Stimulated activated CD8-positive, alpha-beta memory T cell treated with anti-CD3 and anti-CD28 coated beads, Interleukin-15, amount 100 ng/mL, for 1 hour (primary cell): Measurements from ENCODE around the gene IRAK1.
A peak's percentile ranks its signal among the peaks of the same experiment; 100 is the strongest.

Experiments used
- DNase-seq: peaks from one replicate; pipeline ENCODE4 v3.0.0-alpha.2; 2020; ENCODE audit warnings: low read depth

Gene IRAK1

DNA sequence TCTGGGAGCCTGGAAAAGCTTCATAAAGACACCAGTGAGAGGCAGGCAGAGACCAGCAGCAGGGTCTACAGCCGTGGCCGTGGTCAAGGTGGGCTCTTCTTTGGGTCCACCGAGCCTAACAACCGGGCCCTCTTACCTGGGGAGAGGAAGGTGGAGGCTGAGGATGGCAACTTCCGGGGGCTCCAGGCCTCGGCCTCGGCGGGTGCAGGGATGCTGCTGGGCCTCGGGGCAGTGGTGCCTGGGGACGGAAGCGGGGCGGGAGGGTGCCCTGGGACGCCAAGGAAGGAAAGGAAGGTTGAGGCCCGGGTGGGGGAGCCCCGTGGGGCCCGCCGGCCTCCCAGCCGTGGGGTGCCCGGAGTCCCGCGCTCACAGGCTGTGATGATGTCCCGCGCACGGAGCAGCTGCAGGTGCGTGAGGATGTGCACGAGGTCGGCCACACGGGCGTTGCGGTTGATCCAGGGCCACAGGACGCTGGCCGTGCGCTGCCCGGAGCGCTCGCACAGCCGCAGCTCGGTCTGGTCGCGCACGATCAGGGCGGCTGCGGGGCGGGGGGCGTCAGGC, 561 bp downstream of the IRAK1 start:
- DNase-seq: no peak

DNA sequence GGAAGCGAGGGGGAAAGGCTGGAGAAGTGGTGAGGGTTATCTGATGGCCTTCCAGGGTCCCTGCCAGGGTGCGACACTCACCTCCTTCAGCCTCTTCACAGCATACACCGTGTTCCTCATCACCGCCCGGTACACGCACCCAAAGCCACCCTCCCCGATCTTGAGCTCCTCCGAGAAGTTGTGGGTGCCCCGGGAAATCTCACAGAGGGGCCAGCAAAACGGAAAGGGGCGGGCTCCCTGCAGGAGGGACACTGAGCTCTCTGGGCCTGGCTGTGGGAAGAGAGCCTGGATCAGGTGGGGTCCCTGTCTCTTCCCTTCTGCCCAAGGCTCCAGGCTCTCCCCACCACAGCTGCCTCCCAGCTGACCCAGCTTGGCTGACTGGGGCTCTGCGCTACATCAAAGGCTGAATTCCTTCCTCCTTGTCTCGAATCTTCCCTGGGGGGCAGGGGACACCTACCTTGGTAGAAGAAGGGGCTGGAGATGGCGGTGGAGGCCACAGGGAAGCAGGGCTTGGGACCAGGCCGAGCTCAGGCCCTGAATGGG, 1.1 kb downstream of the IRAK1 start:
- DNase-seq: no peak

DNA sequence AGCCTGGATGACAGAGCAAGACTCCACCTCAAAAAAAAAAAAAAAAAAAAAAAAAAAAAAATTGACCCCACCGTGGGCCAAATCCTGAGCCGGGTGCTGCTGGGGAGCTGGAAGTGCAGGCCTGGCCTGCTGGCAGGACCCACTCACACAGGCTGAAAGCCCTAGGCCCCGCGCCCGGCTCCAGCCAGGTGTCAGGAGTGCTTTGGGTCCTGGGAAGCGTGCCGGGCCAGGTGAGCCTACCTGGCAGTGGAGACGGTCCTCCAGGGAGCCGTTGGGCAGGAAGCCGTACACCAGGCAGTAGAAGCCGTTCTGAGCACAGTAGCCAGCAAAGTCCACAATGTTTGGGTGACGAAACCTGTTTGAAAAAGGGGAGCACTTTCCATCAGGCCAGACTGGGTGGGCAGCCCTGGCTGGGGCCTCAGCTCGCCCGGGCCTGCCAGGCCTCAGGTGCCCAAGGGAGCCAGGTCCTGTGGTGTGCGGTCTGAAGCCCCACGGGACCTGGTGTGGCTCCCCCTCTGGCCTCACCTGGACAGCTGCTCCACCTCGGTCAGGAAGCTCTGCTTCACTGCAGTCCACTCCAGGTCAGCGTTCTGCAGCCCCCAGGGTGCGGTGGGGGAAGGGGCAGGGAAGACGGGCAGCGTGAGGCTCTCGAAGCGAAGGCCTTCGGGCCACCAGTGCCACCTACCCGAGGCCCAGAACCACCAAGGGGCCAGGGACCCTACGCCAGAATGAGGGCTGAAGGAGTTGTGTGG, 1.8 kb downstream of the IRAK1 start:
- DNase-seq: no peak

DNA sequence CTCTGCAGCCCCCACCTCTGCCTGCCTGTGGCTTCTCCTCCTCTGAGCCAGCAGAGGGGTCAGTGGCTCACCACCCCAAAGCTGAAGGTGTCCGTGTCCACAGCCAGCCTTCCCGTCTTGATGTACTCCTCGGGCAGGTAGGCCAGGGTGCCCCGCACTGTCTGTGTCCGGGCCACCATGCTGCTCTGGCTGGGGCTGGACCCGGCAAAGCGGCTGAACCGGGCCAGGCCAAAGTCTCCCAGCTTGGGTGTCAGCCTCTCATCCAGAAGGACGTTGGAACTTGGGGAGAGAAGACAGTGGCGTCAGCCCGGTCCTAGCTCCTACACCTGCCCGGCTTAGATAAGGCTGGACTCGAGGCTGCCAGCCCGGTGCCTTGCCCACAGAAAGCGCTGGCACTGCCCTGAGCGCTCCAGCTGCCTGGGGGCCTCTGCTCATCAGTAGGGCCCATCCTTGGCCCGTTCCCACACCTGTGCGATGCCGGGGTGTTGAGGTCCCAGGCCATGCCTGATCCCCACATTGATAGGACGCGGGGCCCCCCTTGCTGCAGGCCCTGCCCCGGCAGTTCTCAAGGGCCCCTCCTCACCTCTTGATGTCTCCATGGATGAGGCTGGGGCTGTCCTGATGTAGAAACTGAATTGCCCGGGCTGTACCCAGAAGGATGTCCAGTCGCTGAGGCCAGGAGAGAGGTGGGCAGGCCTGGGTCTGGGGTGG, 3.2 kb downstream of the IRAK1 start:
- DNase-seq: no peak

DNA sequence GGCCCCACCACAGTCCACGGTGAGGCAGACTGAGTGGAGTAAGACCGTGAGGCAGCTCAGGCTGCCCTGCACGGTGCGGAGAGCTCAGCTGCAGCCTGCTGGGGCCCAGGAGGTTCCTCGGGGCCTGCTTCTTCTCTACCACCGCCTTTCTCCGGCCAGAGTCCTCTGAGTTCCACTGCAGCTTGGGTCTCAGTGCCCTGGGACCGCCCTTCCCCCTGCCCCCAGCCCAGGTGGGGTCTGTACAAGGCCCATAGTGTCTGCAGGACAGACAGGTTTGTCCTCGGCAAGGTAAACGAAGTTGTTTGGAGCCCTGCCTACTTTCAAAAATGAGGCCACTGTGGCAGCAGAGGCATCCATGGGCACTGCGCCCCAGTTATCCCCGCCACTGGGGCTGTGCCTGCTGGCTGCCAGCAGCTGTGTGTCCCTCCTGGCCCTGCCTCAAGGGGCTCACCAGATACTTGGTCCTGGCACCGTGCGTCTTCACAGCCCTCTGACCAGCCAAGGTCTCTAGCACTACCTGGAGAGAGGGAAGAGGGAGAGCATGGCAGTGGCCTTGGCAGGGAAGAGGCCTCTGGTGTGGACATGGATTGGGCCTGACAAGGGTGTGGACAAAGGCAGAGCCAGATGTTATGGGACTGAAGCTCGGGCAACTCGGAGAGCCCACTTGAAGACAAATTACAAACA, 4.0 kb downstream of the IRAK1 start:
- no peak for DNase-seq

DNA sequence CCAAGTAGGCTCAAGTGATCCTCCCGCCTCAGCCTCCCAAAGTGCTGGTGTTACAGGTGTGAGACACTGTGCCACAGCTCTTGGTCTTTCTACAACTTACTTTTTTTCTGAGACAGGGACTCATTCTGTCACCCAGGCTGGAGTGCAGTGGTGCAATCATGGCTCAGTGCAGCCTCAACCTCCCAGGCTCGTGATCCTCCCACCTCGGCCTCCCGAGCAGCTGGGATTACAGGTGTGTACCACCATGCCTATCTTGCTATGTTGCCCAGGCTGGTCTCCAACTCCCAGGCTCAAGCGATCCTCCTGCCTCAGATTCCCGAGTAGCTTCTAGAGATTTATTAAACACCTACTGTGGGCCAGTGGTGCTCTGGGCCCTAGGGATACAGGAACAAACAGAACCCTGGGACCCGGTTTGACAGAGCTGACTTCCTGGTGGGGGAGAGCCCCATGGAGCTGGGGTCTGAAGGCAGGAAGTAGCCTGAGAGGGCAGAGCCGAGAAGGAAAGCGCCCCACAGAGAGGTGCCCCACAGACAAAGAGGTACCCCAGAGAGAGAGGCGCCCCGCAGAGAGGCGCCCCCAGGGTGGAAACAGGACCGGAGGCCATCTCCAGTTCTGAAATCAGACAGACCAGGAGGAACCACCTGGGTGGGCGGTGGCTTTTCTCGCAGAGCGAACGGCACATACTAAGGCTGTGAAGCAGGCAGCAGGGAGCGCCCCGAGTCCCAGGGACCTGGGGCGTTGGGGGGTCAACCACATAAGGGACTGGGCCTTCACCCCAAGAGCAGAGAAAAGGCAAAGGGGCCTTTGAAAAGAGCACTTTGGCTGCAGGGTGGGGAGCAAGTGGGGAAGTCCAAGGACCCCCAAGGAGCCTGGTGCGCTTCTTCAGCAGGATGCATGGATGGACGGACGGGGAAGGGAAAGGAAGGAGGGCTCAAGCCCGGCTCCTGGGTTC, 5.0 kb downstream of the IRAK1 start:
- no peak for DNase-seq

DNA sequence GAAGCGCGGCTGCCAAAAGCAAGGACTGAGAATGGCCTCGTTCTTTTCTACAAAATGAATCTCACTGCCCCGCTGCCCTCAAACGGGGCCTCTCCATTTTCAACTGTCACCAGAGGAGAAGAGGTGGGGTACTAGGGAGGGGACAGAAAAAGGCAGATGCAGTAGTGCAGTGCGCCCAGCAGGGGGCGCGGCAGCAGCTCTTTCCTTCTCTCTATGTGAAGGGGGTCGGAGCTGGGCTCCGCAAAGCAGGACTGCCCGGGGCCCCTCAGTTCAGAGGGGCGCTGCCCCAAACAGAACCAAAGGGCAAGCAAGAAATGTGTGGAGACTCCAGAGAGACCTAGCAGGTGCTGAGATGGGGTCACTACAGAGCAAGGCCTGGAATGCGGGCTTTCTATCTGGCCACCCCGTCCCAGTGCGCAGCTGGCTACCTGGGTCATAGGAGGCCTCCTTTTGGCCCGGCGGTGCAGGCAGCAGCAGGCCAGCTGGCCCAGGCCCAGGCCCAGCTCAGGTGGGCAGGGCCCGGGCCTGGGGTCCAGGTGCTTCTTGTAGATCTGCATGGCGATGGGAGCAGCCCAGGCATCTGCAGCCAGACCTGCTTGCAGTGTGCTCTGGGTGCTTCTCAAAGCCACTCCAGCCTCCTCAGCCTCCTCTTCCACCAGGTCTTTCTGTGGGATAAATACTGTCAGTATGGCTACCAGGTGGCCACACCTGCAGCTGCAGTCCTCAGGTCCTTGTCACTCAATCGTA, 5.9 kb downstream of the IRAK1 start:
- peak; percentile 26 for DNase-seq

DNA sequence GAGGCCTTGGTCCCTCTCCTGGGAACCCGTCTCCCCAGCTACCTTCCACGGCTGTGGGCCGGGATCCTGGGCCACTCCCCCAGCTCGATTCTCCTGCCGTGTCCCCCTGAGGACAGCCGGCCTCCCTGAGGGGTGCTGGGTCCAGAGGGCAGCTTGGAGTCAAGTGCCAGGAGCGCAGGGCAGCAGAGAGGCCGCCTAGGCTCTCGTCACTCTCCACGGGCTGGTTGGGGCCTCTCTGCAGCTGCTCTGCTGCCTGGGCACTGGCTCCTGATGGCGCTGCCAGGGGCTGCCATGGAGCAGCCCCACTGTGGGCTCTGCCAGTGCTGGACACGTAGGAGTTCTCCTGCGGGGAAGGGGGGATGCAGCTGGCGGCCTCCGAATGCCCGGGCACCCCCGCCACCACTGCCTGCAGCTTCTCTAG, 6.7 kb downstream of the IRAK1 start:
- no peak for DNase-seq

DNA sequence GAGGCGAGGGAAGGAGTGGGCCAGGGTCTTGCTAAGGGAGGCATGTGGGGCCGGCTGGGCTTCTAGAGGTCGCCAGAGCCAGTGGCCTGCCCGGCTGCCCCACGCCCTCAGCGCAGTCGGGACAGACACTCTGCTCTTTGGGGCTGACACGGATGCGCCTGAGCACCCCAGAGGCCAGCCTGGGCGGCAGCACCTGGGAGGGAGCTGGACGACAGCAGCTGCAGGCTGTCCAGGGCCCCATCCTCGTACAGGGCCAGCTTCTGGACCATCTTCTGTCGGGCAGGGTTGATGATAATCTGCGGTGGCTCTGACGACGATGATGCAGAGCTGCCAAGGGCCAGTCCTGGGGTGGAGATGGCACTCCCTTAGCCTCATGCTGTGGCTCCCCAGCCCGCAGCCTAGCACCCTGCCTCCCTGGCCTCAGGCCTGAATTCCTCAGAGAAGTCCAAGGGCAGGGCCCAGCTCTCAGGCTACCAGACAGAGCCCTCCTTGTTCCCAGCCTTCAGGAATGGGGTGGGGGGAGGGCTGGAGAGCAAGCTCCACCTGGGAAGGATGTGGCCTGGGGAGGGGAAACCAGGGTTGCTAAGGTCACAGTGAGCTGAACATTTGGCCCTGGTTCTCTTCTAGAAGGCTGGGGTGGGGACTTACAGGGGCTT, 7.2 kb downstream of the IRAK1 start:
- no peak for DNase-seq

DNA sequence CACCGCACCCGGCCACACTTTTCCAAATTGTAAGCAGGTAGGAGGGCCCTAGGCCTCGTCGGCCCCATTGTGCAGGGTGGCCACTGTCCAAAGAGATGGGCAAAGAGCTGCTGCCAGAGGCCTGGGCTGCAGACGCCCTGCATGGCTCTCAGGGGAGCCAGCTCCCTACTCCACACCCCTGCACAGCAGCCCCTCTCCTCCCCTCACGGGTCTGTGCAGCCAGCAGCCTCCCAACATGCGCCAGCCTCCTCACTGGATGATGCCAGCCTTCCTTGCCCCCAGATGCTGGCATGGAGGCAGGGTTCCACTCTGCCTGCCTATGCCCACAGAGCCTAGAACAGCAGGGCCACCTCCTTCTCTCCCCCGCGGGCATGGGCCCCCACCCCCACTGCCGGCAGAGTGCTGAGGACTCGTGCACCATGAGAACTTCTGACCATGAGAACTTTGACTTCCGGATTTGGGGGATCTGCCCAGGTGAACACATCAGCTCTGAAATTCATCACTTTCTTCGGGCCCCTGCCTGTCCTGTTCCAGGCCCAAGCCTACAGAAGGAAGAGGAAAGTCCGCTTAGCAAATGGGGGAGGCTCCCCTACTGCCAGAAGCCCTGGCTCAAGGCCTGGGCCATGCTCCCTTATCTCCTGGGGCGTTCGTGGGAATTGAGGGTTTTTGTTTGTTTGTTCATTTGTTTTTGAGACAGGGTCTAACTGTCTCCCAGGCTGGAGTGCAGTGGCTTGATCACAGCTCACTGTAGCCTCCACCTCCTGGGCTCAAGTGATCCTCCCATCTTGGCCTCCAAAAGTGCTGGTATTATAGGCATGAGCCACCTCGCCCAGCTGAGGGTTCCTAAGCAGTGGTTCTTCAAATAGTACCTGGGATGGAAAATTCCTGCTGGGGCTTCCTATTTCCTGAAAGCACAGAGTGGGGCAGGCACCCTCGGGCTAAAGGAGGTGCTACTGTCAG, 8.0 kb downstream of the IRAK1 start:
- no peak for DNase-seq

DNA sequence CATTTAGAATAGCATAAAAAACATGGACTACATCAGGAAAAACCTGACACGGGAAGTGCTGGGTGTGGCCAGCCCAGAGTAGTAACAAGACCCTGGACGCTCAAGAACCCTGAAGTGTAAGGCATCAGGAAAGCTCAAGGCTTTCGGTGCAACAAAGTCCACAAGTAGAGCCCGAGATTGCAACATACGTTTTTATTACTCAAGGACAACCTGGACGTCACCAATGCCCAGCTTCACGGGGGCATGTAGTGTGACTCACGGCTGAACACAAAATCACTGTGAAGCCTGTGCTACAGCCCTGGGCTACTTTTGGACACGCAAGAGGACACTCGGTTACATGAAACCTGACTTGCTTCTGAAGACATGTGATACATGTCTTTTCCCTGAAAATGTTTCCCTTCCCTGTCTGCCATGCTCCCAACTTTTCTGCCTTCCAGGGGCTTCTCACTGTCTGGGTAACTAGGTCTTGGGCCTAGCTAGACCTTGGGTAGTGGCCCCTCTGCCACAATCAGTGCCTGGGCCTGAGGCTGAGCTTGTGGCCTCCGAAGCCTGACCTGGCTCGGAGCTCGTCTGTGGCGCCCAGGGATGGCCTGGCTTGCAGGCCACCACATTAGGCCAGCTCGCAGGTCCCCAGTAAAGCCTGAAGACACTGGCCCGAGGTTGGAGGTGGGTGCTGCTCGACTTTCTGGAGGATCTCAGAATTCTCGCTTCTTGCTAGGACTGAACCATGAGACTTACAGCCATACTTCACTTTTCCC, 9.2 kb downstream of the IRAK1 start:
- DNase-seq: no peak

DNA sequence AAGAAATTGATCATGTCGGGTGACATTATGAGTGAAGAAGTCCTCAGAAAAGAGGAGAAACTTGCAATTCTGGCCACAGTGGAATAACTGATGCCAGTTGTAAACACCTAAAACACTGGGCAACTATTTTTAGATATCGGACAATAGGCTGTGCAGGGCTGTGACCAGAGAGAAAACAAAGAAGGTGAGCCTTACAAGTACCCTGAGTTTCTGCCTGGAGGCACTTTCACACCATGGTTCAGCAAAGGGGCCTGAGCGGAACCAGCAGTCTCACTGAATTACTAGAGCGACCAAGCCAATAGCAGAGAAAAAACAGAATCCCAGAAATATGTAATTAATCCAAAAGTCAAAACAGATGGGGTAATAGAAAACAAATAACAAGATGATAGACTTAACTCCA, 11.2 kb downstream of the IRAK1 start:
- no peak for DNase-seq

DNA sequence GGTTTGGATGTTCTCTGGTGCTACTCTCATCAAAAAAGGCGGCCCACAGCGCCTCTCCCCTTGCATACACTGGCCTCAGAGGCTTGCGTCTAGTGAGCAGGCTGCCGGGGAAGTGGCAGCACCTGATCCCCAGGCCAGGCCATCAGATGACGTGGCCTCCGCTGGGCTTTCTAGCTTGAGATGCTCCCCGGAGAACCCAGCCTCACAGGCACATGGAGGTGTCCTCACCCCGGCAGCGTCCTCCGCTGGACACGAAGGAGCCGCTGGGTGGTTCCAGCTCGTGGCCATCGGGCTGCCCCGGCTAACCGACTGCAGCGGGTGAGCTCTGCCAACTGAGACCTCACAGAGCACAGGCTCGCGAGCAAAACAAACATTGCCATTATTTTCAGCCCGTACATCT, 12.8 kb downstream of the IRAK1 start:
- no peak for DNase-seq

DNA sequence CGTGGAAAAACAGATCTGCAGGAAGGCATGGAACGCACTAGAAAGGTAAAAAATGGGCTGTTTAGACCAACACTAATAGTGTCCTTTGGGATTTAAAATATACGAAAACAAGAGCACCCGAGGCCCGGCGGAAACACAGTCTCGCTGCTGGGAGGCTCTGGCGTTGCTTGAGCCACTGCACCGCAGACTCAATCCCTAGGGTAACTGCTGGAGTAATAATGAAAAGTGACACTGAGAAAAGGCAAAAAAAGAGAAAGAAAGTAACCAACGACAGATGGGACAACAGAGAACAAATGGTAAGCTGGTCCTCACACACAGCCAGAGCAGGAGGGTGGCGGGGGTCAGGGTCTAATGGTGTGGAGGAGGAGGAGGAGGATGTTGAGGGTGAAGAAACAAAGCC, 15.4 kb downstream of the IRAK1 start:
- DNase-seq: no peak

DNA sequence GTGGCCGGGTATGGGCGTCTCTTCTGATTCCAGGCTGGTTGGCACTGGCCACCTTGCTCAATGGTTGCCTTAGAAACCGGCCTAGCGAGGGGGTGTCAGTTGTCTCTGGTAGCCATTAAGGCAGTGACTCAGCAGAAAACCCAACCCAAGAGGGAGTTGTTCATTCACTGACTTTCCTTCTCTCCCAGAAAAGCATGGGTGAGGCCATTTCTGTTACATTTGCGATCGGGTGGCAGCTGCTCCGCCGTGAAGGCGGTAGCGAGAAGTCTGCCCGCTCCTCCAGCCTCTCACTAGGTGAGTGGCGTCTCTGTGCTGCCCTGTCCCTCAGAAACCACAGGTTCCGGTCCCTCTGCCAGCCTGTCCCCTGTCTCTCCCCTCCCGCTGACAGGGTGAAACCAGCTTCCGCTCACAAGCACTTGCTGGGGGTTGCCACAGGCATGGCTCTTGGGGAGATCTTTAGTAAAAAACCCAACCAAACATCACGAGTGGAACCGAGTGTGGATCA, 17.4 kb downstream of the IRAK1 start:
- no peak for DNase-seq

DNA sequence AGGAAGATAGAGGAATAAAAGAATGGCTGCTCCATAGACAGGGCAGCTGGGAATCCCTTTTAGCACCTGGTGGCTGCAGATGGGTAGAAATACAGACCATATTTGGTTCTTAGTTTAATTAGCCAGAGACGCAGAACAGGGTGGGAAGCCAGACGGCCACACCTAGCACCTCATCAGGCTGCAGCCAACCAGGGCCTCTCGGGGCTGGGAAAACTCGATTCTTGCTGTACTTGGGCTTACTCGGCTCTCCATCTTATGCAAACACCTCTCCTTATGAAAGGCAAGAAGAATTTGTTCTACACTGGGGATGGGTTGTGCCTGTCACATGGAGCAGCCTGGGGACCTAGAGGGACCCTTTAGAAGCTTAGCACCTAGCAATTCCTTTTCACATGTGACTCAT, 19.7 kb downstream of the IRAK1 start:
- DNase-seq: no peak

DNA sequence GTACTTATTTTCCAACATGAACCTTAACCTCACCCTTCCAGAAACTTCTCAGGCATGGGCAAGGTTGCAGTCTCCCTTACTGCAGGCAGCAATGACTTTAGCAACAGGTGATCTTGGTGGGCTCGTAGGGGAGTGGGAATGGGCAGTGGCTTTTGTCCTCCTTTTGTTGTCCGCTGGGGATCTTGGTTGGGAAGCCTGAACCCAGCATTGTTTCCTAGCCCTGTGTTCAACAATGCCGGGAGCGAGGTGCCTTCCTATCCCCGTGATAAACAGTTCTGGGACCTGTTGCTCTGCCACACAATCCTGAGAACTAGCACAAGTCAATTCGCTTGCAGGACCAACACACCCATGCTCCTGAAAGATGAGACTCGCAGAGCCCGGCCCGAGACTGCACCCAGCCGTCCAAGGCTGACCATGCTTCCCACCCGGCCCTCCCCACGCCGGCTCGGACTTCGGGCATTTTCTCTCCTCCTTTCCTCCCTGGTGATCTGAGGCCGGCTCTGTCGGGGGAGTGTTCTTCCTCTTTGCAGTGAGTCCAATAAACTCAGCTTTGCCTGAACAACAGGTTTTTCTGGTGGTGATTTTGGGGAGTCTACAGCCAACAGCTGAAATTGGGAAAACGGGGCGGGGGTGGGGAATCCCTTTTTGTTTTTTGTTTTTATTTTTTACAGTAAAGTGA, 20.2 kb downstream of the IRAK1 start:
- no peak for DNase-seq
